AG09319 (cell line): ENCODE data around the gene LAYN.
A peak's percentile ranks its signal among the peaks of the same experiment; 100 is the strongest.

ENCODE experiments used
- DNase-seq: peaks from one replicate; pipeline ENCODE4 v3.0.0-alpha.2; 2010; ENCODE audit warnings: low read depth; ENCODE audit errors: extremely low read depth
- CTCF ChIP-seq: IDR thresholded peaks from 2 replicates; pipeline ENCODE4 v1.5.1; 2011; ENCODE audit warnings: low read depth, mild to moderate bottlenecking, inconsistent platforms, low read length, moderate library complexity

The LAYN gene

GRCh38 chr11:111530091-111530490, 10.4 kb upstream of the LAYN start:
- no peak for TF ChIP-seq CTCF
- no peak for DNase-seq

GRCh38 chr11:111531136-111531535, 9.4 kb upstream of the LAYN start:
- DNase-seq = no peak
- no peak for TF ChIP-seq CTCF

GRCh38 chr11:111531687-111532364, 8.7 kb upstream of the LAYN start:
- TF ChIP-seq CTCF = no peak
- peak; percentile 56 for DNase-seq

- DNase-seq = no peak
- no peak for TF ChIP-seq CTCF
Observed at GRCh38 chr11:111532365-111532709, 8.2 kb upstream of the LAYN start.

- DNase-seq = no peak
- TF ChIP-seq CTCF = no peak
Observed at GRCh38 chr11:111535281-111535680, 5.2 kb upstream of the LAYN start.

GRCh38 chr11:111537336-111537860, 3.1 kb upstream of the LAYN start:
- no peak for DNase-seq
- TF ChIP-seq CTCF = no peak

GRCh38 chr11:111538407-111539114, 2.0 kb upstream of the LAYN start:
- DNase-seq = no peak
- no peak for TF ChIP-seq CTCF
